NCI-H146 treated with DMSO at 0.1 percent for 48 hours (cell line): ENCODE measurements around the gene DNAJB11.
"Not testable (repeated sequence)": the region's sequence is repeated elsewhere in the genome, so short reads cannot be mapped to it uniquely, and the experiment has no call there.

Source experiments
- DNase-seq: peaks from one replicate; lab custom pipeline; 2025; ENCODE audit not compliant: unreplicated experiment; lab: John Stamatoyannopoulos, UW

Gene DNAJB11

GRCh38 chr3:186617036-186617946 lies 46.8 kb downstream of the DNAJB11 start:
- DNase-seq, result peak; percentile 85

- DNase-seq, result no peak
Measured at GRCh38 chr3:186618318-186618938, 47.9 kb downstream of the DNAJB11 start.

GRCh38 chr3:186619787-186620212 lies 49.3 kb downstream of the DNAJB11 start:
- no peak for DNase-seq

GRCh38 chr3:186620213-186621092 lies 49.9 kb downstream of the DNAJB11 start:
- no peak for DNase-seq

- DNase-seq, result no peak
Measured at GRCh38 chr3:186621894-186622650, 51.6 kb downstream of the DNAJB11 start.

- DNase-seq, result no peak
Measured at GRCh38 chr3:186622651-186623310, 52.3 kb downstream of the DNAJB11 start.

GRCh38 chr3:186624598-186624997 lies 54.1 kb downstream of the DNAJB11 start:
- no peak for DNase-seq

GRCh38 chr3:186625600-186626042 lies 55.1 kb downstream of the DNAJB11 start:
- DNase-seq, result no peak

GRCh38 chr3:186626254-186626847 lies 55.8 kb downstream of the DNAJB11 start:
- no peak for DNase-seq

GRCh38 chr3:186627852-186628414 lies 57.4 kb downstream of the DNAJB11 start:
- no peak for DNase-seq

- no peak for DNase-seq
Measured at GRCh38 chr3:186628756-186629155, 58.2 kb downstream of the DNAJB11 start.

GRCh38 chr3:186630950-186631641 lies 60.6 kb downstream of the DNAJB11 start:
- no peak for DNase-seq

- DNase-seq, result no peak
Measured at GRCh38 chr3:186633481-186633880, 63.0 kb downstream of the DNAJB11 start.

- not testable (repeated sequence) for DNase-seq
Measured at GRCh38 chr3:186634207-186634606, 63.7 kb downstream of the DNAJB11 start.
